Activated naive CD4-positive, alpha-beta T cell treated with anti-CD3 and anti-CD28 coated beads, Interleukin-2, amount 10 ng/mL, durations not matched to agents 7 days and 5 days (primary cell): ENCODE results near the gene PLP1.
"Not testable (repeated sequence)": the region's sequence is repeated elsewhere in the genome, so short reads cannot be mapped to it uniquely, and the experiment has no call there.

Experiments used
- CTCF ChIA-PET: fragments of 350-600 bp; sonication (Branson Sonifier 250); formaldehyde crosslinking; loops from one replicate; lab custom pipeline; 2021; ENCODE audit warnings: antibody characterized with exemption; lab: Charles Lee
- DNase-seq: peaks from one replicate; pipeline ENCODE4 v3.0.0-alpha.2; 2020
- H3K27ac Mint-ChIP-seq: one replicate; pipeline ENCODE4 v1.8.0; 2021; ENCODE audit warnings: mild to moderate bottlenecking, moderate library complexity, mixed read lengths
- H3K27me3 Mint-ChIP-seq: one replicate; pipeline ENCODE4 v1.8.0; 2021; ENCODE audit warnings: mild to moderate bottlenecking, mixed read lengths
- H3K36me3 Mint-ChIP-seq: one replicate; pipeline ENCODE4 v1.8.0; 2021; ENCODE audit warnings: mixed read lengths
- H3K4me1 Mint-ChIP-seq: one replicate; pipeline ENCODE4 v1.8.0; 2021; ENCODE audit warnings: mixed read lengths
- H3K4me3 Mint-ChIP-seq: one replicate; pipeline ENCODE4 v1.8.0; 2021; ENCODE audit warnings: mild to moderate bottlenecking, moderate library complexity, mixed read lengths
- H3K9me3 Mint-ChIP-seq: one replicate; pipeline ENCODE4 v1.8.0; 2021; ENCODE audit warnings: mixed read lengths

Gene PLP1

GRCh38 chrX:103791826-103792485 lies 15.3 kb downstream of the PLP1 start:
- H3K4me1 Mint-ChIP-seq, result no peaks in the 10 kb centered on the region
- no peak overlapping the region for H3K27ac Mint-ChIP-seq
- no peak for DNase-seq
- CTCF ChIA-PET, result no interaction called here
- no peak overlapping the region for H3K4me3 Mint-ChIP-seq
- no peaks in the 10 kb centered on the region for H3K27me3 Mint-ChIP-seq
- no peaks in the 10 kb centered on the region for H3K9me3 Mint-ChIP-seq
- no peaks in the 10 kb centered on the region for H3K36me3 Mint-ChIP-seq

- Mint-ChIP-seq H3K36me3 (no peaks in the 10 kb centered on the region), H3K27me3 (no peaks in the 10 kb centered on the region), H3K4me1 (no peaks in the 10 kb centered on the region), H3K9me3 (no peaks in the 10 kb centered on the region), H3K27ac (no peak overlapping the region), H3K4me3 (no peak overlapping the region)
- CTCF ChIA-PET, result interaction anchor here (0.6 kb wide), 1 partner anchor 25 kb away, joined by 3 read pairs; no protein-coding TSS in a partner anchor
- DNase-seq, result no peak
Measured at GRCh38 chrX:103792916-103793544, 16.4 kb downstream of the PLP1 start.

DNA sequence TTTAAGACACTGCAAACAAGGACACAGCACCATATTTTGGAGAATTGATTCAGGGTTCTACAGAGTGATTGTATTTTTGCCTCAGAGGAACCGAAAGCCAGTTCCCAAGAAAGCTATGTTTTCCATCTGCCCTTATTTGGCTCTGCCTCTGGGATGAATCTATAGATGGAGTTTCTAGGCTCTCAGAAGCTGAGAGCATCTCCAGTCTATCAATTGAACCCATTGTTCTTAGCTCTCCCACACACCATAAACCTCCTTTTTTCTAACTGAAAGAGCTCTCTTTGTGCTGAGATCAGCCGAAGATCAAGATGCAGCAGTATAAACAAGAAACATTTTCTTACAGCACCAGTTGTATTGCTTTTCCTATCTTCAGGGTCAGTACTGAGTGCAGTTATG lies 16.9 kb downstream of the PLP1 start:
- Mint-ChIP-seq H3K36me3 (no peaks in the 10 kb centered on the region), H3K4me1 (no peaks in the 10 kb centered on the region), H3K27me3 (no peaks in the 10 kb centered on the region), H3K9me3 (no peaks in the 10 kb centered on the region), H3K27ac (no peak overlapping the region), H3K4me3 (no peak overlapping the region)
- CTCF ChIA-PET, result interaction anchor here (0.6 kb wide), 1 partner anchor 24 kb away, joined by 3 read pairs; no protein-coding TSS in a partner anchor
- DNase-seq, result no peak

DNA sequence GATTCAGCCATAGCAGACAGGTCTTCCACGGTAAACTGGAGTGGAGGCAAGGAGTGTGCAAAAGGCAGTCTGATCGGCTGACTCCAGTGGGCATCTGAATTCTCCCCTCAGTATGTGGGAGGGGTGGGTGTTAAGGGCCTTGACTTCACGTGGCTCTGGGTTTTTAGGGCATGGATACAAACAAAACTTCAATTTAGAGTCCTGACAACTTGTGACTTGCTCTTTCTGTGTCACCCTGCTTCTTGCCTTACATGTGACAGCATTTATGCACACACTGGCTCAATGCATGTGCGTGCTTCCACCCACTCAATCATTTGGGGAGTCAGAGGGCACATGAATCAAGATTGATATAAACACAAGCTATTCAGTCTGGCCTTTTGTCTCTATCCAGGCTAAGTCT lies 17.5 kb downstream of the PLP1 start:
- Mint-ChIP-seq H3K9me3 (no peaks in the 10 kb centered on the region), H3K36me3 (no peaks in the 10 kb centered on the region), H3K4me1 (no peaks in the 10 kb centered on the region), H3K27ac (no peak overlapping the region), H3K27me3 (no peaks in the 10 kb centered on the region), H3K4me3 (no peak overlapping the region)
- no peak for DNase-seq
- CTCF ChIA-PET, result no interaction called here

DNA sequence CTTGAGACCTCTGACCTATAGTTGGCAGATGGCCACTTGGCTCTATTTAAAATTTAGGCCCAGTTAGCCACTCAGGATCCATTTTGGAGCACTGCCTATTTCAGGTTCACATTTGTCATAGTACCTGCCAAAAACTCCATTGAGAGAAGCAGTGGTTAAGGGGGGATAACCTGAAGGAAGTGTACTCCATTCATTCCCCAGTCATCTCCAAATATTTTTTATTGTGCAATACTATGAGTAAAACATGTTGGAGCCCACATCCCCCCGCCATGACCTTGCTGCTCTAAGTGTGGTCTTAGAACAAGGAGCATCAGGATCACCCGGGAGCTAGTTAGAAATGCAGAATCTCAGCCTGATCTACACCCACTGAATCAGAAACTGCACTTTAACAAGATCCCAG lies 21.1 kb downstream of the PLP1 start:
- H3K36me3 Mint-ChIP-seq, result no peaks in the 10 kb centered on the region
- no peak for DNase-seq
- no peak overlapping the region for H3K27ac Mint-ChIP-seq
- no peaks in the 10 kb centered on the region for H3K27me3 Mint-ChIP-seq
- CTCF ChIA-PET, result no interaction called here
- no peaks in the 10 kb centered on the region for H3K9me3 Mint-ChIP-seq
- no peak overlapping the region for H3K4me3 Mint-ChIP-seq
- peaks cover 9% of the 10 kb centered on the region for H3K4me1 Mint-ChIP-seq

GRCh38 chrX:103800318-103800717 lies 23.7 kb downstream of the PLP1 start:
- Mint-ChIP-seq H3K27ac (no peak overlapping the region), H3K4me1 (peaks cover 9% of the 10 kb centered on the region), H3K9me3 (no peaks in the 10 kb centered on the region), H3K4me3 (no peak overlapping the region), H3K36me3 (no peaks in the 10 kb centered on the region), H3K27me3 (no peaks in the 10 kb centered on the region)
- DNase-seq, result no peak
- CTCF ChIA-PET, result no interaction called here

DNA sequence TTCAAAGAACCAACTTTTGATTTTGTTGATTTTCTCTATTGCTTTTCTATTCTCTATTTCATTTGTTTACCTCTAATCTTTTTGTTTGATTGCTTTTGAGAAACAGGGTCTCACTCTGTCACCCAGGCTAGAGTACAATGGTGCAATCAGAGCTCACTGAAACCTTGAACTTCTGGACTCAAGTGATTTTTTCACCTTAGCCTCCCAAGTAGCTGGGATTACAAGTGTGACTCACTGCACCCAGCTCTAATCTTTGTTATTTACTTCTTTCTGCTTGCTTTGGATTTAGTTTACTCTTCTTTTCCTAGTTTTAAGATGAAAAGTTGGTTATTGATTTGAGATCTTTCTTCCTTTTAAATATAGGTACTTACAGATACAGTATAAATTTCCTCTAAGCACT lies 29.2 kb downstream of the PLP1 start:
- Mint-ChIP-seq H3K27me3 (no peaks in the 10 kb centered on the region), H3K36me3 (no peaks in the 10 kb centered on the region), H3K9me3 (no peaks in the 10 kb centered on the region), H3K27ac (no peak overlapping the region), H3K4me3 (no peak overlapping the region), H3K4me1 (peaks cover 4% of the 10 kb centered on the region)
- no peak for DNase-seq
- CTCF ChIA-PET, result no interaction called here

- Mint-ChIP-seq H3K4me1 (peaks cover 4% of the 10 kb centered on the region), H3K4me3 (no peak overlapping the region), H3K27ac (no peak overlapping the region), H3K36me3 (no peaks in the 10 kb centered on the region), H3K9me3 (no peaks in the 10 kb centered on the region), H3K27me3 (no peaks in the 10 kb centered on the region)
- no peak for DNase-seq
- CTCF ChIA-PET, result no interaction called here
Measured at GRCh38 chrX:103806862-103807474, 30.3 kb downstream of the PLP1 start.

GRCh38 chrX:103811858-103812257 lies 35.2 kb downstream of the PLP1 start:
- no peaks in the 10 kb centered on the region for H3K36me3 Mint-ChIP-seq
- DNase-seq, result no peak
- H3K27ac Mint-ChIP-seq, result no peak overlapping the region
- CTCF ChIA-PET, result no interaction called here
- peaks cover 4% of the 10 kb centered on the region for H3K4me1 Mint-ChIP-seq
- no peaks in the 10 kb centered on the region for H3K27me3 Mint-ChIP-seq
- H3K9me3 Mint-ChIP-seq, result no peaks in the 10 kb centered on the region
- no peak overlapping the region for H3K4me3 Mint-ChIP-seq

- H3K36me3 Mint-ChIP-seq, DNase-seq, H3K27me3 Mint-ChIP-seq, H3K4me1 Mint-ChIP-seq, H3K4me3 Mint-ChIP-seq, H3K9me3 Mint-ChIP-seq, H3K27ac Mint-ChIP-seq: not testable (repeated sequence)
- CTCF ChIA-PET, result interaction anchor here (1.1 to 1.2 kb wide), 2 partner anchors 24 to 284 kb away, joined by 3 to 4 read pairs; no protein-coding TSS in a partner anchor
Measured at GRCh38 chrX:103817101-103817500, 40.5 kb downstream of the PLP1 start.

DNA sequence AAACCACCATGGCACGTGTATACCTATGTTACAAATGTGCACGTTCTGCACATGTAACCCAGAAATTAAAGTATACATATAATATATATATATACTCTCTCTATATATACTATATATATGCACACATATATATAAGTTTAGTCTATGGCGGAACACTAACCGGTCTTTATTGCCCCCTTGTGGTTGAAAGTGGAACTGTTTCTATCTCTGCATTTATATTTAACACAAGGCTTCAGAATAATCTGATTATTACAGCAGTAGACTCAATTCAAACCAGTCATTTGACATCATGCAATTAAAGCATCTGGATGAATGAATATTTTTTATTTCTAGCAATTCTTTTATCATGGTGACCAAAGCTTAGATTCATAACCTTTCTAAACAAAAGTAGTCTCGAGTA lies 40.9 kb downstream of the PLP1 start:
- H3K4me1 Mint-ChIP-seq, result no peaks in the 10 kb centered on the region
- CTCF ChIA-PET, result interaction anchor here (0.6 to 1.1 kb wide), 2 partner anchors 9 to 24 kb away, joined by 3 read pairs; no protein-coding TSS in a partner anchor
- H3K4me3 Mint-ChIP-seq, result no peak overlapping the region
- no peaks in the 10 kb centered on the region for H3K27me3 Mint-ChIP-seq
- H3K9me3 Mint-ChIP-seq, result no peaks in the 10 kb centered on the region
- no peak overlapping the region for H3K27ac Mint-ChIP-seq
- no peaks in the 10 kb centered on the region for H3K36me3 Mint-ChIP-seq
- peak; percentile 22 for DNase-seq

DNA sequence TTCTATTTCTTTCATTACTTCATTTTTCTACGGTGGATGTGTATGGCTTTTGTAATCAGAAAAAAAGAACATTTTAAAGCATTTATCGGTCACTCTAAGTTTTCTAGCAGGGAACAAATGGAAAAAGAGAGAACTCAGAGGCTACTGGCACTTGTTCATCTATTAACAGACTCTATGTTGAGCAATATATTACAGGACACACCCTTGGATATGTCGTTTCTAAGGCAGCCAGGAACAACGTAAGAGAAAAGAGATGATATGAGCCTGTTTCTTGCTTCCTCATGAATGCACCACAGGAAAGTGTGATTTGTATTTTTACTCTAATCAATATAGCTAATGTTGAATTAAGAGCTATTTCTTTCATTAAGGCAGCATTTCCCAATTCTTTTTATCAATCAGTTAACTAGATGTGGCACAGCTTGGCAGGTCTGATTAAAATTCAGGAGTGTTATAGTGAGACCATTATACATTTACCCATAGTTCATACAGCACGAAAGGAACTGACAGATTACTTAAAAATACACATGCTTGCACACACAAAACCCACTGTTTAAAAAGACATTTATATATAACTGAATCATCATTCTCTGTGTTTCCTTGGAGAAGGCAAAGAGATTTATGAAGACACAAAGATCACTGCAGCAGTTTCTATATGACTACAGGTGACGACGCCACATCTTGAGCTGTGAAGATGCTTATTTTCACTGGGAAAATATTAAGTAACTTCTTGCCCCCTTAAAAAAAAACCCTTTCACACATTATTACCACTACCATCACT lies 42.4 kb downstream of the PLP1 start:
- no peak overlapping the region for H3K27ac Mint-ChIP-seq
- CTCF ChIA-PET, result interaction anchor here (0.7 to 1.3 kb wide), 5 partner anchors 9 to 286 kb away, joined by 3 to 4 read pairs (median 3); partner anchors contain the start of gene RAB9B
- H3K4me1 Mint-ChIP-seq, result no peaks in the 10 kb centered on the region
- H3K4me3 Mint-ChIP-seq, result no peak overlapping the region
- H3K27me3 Mint-ChIP-seq, result no peaks in the 10 kb centered on the region
- H3K36me3 Mint-ChIP-seq, result no peaks in the 10 kb centered on the region
- no peak for DNase-seq
- H3K9me3 Mint-ChIP-seq, result no peaks in the 10 kb centered on the region

DNA sequence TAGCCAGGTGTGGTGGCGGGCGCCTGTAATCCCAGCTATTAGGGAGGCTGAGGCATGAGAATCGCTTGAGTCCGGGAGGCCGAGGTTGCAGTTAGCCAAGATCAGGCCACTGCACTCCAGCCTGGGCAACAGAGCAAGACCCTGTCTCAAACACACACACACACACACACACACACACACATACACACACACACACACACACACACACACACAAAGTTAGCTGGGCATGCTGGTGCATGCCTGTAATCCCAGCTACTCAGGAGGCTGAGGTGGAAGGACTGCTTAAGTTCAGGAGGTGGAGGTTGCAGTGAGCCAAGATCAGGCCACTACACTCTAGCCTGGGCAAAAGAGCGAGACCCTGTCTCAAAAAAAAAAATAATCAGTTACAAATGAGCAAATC lies 44.2 kb downstream of the PLP1 start:
- H3K27ac Mint-ChIP-seq, DNase-seq, H3K4me3 Mint-ChIP-seq, H3K27me3 Mint-ChIP-seq, H3K4me1 Mint-ChIP-seq, H3K36me3 Mint-ChIP-seq, CTCF ChIA-PET, H3K9me3 Mint-ChIP-seq: not testable (repeated sequence)

- Mint-ChIP-seq H3K27me3 (no peaks in the 10 kb centered on the region), H3K4me1 (no peaks in the 10 kb centered on the region), H3K27ac (no peak overlapping the region), H3K36me3 (no peaks in the 10 kb centered on the region), H3K4me3 (no peak overlapping the region), H3K9me3 (no peaks in the 10 kb centered on the region)
- CTCF ChIA-PET, result interaction anchor here (1.0 to 1.7 kb wide), 2 partner anchors 23 to 112 kb away, joined by 3 to 4 read pairs; no protein-coding TSS in a partner anchor
- DNase-seq, result no peak
Measured at GRCh38 chrX:103823591-103823990, 47.0 kb downstream of the PLP1 start.
